ENCODE data around the gene OTUD4. TPM values are rescaled to one million over a fixed set of nuclear protein-coding genes. Genes with fewer than 3 reads are reported as not detected.
"Not testable (repeated sequence)": the region's sequence is repeated elsewhere in the genome, so short reads cannot be mapped to it uniquely, and the experiment has no call there.

The OTUD4 gene
- total and polyA plus RNA-seq, 4 donors = 5.3 to 27.5 (median 11.6) TPM

DNA sequence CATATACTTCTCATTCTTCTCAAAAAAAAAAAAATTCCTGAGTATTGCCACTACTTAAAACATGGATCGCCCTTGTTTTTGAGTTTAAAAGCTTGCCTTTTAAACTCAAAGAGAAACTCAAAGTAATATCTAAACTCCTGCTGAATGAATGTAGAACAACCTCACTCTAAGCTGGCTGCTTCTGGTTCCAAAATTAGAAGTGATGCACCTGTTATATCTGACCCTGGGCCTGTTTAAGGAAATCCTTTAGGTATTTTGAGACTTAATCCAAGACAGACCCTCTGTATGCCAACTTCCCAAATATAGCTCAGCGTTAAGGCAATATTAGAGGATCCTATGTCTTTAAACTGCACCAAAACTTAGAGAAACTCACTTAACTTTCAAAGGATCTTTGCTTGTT, 1.8 kb upstream of the OTUD4 start:
- Histone ChIP-seq H3K27me3 (ENCODE audit: control insufficient read depth in 4 of 4, insufficient read depth in 4 of 4, low read length in 3 of 4) (no peaks in the 10 kb centered on the region), H3K4me3 (ENCODE audit: low read depth in 1 of 3, low read length in 3 of 3) (no peak overlapping the region), H3K27ac (ENCODE audit: low read depth in 1 of 2, low read length in 2 of 2) (no peak overlapping the region), H3K9me3 (ENCODE audit: control insufficient read depth in 4 of 4, low read length in 3 of 4) (no peaks in the 10 kb centered on the region), H3K4me1 (ENCODE audit: control insufficient read depth in 4 of 4, insufficient read depth in 4 of 4, low read length in 3 of 4) (peaks cover 0 to 15% (median 9%) of the 10 kb centered on the region in 4 donors), H3K36me3 (ENCODE audit: control insufficient read depth in 4 of 4, insufficient read depth in 3 of 4, low read depth in 1 of 4, low read length in 3 of 4) (no peaks in the 10 kb centered on the region), H3K9ac (ENCODE audit: low read depth in 1 of 2, low read length in 2 of 2) (no peak overlapping the region)
- WGBS = 97% methylated on average over 2 of the region's 2 CpGs
- no peak for DNase-seq (ENCODE audit: low spot score)
- TF ChIP-seq FOXA2 (IDR thresholded peaks at IDR 0.05) (no peak), SP1 (IDR thresholded peaks at IDR 0.05) (no peak), YY1 (IDR thresholded peaks at IDR 0.05) (no peak), HNF4A (conservative IDR thresholded peaks at IDR 0.05) (no peak), RXRA (IDR thresholded peaks at IDR 0.05) (no peak), EGR1 (IDR thresholded peaks at IDR 0.05; ENCODE audit: low read depth in 2 of 2) (no peak), TAF1 (conservative IDR thresholded peaks at IDR 0.05) (no peak), FOXA1 (IDR thresholded peaks at IDR 0.05) (no peak), HNF4G (IDR thresholded peaks at IDR 0.05) (no peak), NR2F2 (IDR thresholded peaks at IDR 0.05) (no peak), JUND (IDR thresholded peaks at IDR 0.05) (no peak), GABPA (IDR thresholded peaks at IDR 0.05 in 1 of 2, conservative IDR thresholded peaks at IDR 0.05 in 1 of 2) (no peak)
- TF ChIP-seq, protein P1, sequence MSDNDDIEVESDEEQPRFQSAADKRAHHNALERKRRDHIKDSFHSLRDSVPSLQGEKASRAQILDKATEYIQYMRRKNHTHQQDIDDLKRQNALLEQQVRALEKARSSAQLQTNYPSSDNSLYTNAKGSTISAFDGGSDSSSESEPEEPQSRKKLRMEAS (IDR thresholded peaks at IDR 0.05) = no peak
- TF ChIP-seq, protein P2, sequence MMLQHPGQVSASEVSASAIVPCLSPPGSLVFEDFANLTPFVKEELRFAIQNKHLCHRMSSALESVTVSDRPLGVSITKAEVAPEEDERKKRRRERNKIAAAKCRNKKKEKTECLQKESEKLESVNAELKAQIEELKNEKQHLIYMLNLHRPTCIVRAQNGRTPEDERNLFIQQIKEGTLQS (IDR thresholded peaks at IDR 0.05) = no peak
- TF ChIP-seq, protein P3, sequence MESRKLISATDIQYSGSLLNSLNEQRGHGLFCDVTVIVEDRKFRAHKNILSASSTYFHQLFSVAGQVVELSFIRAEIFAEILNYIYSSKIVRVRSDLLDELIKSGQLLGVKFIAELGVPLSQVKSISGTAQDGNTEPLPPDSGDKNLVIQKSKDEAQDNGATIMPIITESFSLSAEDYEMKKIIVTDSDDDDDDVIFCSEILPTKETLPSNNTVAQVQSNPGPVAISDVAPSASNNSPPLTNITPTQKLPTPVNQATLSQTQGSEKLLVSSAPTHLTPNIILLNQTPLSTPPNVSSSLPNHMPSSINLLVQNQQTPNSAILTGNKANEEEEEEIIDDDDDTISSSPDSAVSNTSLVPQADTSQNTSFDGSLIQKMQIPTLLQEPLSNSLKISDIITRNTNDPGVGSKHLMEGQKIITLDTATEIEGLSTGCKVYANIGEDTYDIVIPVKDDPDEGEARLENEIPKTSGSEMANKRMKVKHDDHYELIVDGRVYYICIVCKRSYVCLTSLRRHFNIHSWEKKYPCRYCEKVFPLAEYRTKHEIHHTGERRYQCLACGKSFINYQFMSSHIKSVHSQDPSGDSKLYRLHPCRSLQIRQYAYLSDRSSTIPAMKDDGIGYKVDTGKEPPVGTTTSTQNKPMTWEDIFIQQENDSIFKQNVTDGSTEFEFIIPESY (IDR thresholded peaks at IDR 0.05) = no peak
- TF ChIP-seq, protein P4, sequence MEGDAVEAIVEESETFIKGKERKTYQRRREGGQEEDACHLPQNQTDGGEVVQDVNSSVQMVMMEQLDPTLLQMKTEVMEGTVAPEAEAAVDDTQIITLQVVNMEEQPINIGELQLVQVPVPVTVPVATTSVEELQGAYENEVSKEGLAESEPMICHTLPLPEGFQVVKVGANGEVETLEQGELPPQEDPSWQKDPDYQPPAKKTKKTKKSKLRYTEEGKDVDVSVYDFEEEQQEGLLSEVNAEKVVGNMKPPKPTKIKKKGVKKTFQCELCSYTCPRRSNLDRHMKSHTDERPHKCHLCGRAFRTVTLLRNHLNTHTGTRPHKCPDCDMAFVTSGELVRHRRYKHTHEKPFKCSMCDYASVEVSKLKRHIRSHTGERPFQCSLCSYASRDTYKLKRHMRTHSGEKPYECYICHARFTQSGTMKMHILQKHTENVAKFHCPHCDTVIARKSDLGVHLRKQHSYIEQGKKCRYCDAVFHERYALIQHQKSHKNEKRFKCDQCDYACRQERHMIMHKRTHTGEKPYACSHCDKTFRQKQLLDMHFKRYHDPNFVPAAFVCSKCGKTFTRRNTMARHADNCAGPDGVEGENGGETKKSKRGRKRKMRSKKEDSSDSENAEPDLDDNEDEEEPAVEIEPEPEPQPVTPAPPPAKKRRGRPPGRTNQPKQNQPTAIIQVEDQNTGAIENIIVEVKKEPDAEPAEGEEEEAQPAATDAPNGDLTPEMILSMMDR (IDR thresholded peaks at IDR 0.05; ENCODE audit: low read depth, low read length, missing input control) = no peak

DNA sequence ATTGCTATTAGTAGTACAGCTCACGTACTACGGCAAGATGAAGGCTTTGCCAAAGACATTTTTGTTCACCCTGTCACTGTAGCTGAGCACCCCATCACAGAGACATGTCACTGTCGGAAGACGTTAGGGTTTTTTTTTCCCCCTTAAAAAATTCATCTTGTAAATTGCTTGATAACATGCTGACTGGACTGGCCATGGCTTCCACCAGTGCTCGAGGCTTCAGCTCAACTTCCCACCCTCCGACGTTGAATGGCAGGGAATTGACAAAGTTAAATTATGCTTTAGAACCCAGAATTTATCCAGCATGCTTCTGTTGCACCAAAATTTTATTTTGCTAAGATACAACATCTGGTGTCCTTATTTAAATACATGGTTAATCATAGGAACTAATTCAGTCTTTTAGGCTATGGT, 707 bp upstream of the OTUD4 start:
- Histone ChIP-seq H3K27ac (ENCODE audit: low read depth in 1 of 2, low read length in 2 of 2) (peak overlapping the region; percentile 80 to 99), H3K4me1 (ENCODE audit: control insufficient read depth in 4 of 4, insufficient read depth in 4 of 4, low read length in 3 of 4) (peaks cover 6 to 23% (median 16%) of the 10 kb centered on the region in 4 donors), H3K36me3 (ENCODE audit: control insufficient read depth in 4 of 4, insufficient read depth in 3 of 4, low read depth in 1 of 4, low read length in 3 of 4) (no peaks in the 10 kb centered on the region), H3K27me3 (ENCODE audit: control insufficient read depth in 4 of 4, insufficient read depth in 4 of 4, low read length in 3 of 4) (no peaks in the 10 kb centered on the region), H3K9ac (ENCODE audit: low read depth in 1 of 2, low read length in 2 of 2) (peak overlapping the region; percentile 69 to 85), H3K9me3 (ENCODE audit: control insufficient read depth in 4 of 4, low read length in 3 of 4) (no peaks in the 10 kb centered on the region), H3K4me3 (ENCODE audit: low read depth in 1 of 3, low read length in 3 of 3) (peak overlapping the region; percentile 61 to 89 (median 83))
- DNase-seq (ENCODE audit: low spot score) = no peak
- TF ChIP-seq, protein P1 (IDR thresholded peaks at IDR 0.05) = no peak
- no peak for TF ChIP-seq YY1 (IDR thresholded peaks at IDR 0.05)
- WGBS = 8% methylated on average over 7 of the region's 7 CpGs

DNA sequence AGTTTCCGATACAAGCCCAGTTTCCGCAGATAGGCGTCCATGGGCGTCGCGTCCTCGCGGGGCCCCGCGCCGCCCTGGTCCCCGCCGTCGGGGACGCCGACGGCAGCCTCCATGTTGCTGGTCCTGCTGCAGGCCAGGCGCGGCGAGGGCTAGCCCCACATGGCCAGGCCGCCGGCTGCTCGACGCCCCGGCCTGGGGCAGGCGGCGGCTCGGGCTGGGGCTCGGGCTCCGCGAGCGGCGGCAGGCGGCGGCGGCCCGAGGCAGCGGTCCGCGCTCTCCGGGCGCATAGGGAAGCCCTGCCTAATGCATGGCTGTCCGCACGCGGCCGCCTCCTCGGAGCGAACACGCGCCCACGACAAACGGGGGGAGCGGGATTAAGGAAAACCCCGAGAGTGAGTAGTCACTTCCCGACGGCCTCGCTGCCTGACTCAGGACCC, 510 bp downstream of the OTUD4 start:
- not testable (repeated sequence) for DNase-seq (ENCODE audit: low spot score); H3K36me3 ChIP-seq (ENCODE audit: control insufficient read depth in 4 of 4, insufficient read depth in 3 of 4, low read depth in 1 of 4, low read length in 3 of 4); H3K9me3 ChIP-seq (ENCODE audit: control insufficient read depth in 4 of 4, low read length in 3 of 4); H3K27me3 ChIP-seq (ENCODE audit: control insufficient read depth in 4 of 4, insufficient read depth in 4 of 4, low read length in 3 of 4)
- H3K9ac ChIP-seq (ENCODE audit: low read depth in 1 of 2, low read length in 2 of 2) = peak overlapping the region; percentile 58 to 79
- peak overlapping the region; percentile 67 to 89 (median 74) for H3K4me3 ChIP-seq (ENCODE audit: low read depth in 1 of 3, low read length in 3 of 3)
- peak overlapping the region; percentile 98 to 99 for H3K27ac ChIP-seq (ENCODE audit: low read depth in 1 of 2, low read length in 2 of 2)
- under 1% methylated on average over 57 of the region's 57 CpGs for WGBS
- H3K4me1 ChIP-seq (ENCODE audit: control insufficient read depth in 4 of 4, insufficient read depth in 4 of 4, low read length in 3 of 4) = peaks cover 10 to 25% (median 19%) of the 10 kb centered on the region in 4 donors
